Ascending aorta (tissue), 2 donors: ENCODE data around the gene LRP11. TPM values are rescaled to one million over a fixed set of nuclear protein-coding genes. Genes with fewer than 3 reads are reported as not detected.

ENCODE experiments used
- DNase-seq, 2 donors: peaks; one replicate each; pipeline ENCODE4 v3.0.0-alpha.2; 2019; ENCODE audit warnings: low spot score in 2 of 2
- H3K27ac ChIP-seq, 2 donors: fragments of 200-600 bp; sonication (generic); one replicate each; pipeline ENCODE4 v1.5.1; 2016 to 2017; ENCODE audit warnings: mild to moderate bottlenecking in 1 of 2
- H3K27me3 ChIP-seq: fragments of 200-600 bp; sonication (generic); one replicate; pipeline ENCODE4 v1.5.1; 2017
- H3K36me3 ChIP-seq, 2 donors: fragments of 200-600 bp; sonication (generic); one replicate each; pipeline ENCODE4 v1.5.1; 2016
- H3K4me1 ChIP-seq, 2 donors: fragments of 200-600 bp; sonication (generic); one replicate each; pipeline ENCODE4 v1.5.1; 2016 to 2017; ENCODE audit warnings: mild to moderate bottlenecking in 1 of 2
- H3K4me3 ChIP-seq, 2 donors: fragments of 200-600 bp; sonication (generic); one replicate each; pipeline ENCODE4 v1.5.1; 2016 to 2017; ENCODE audit warnings: mild to moderate bottlenecking in 1 of 2
- H3K9me3 ChIP-seq, 2 donors: fragments of 200-600 bp; sonication (generic); one replicate each; pipeline ENCODE4 v1.5.1; 2016
- intact Hi-C: fragments of 100-400 bp; cut with DNase I; formaldehyde crosslinking; loops from one replicate; pipeline ENCODE4 v1.15.1; 2023
- total RNA-seq: library from RNA; depleted of rRNA; stranded (reverse); fragments of >200 nt; gene quantifications from one replicate; pipeline ENCODE4 v1.1.0, GENCODE V29; 2016
- TF ChIP-seq, protein P1 (sequence below), 3 experiments: fragments of 200-600 bp in 2 of 3; fragments of 450-650 bp in 1 of 3; sonication (generic) in 2 of 3; IDR thresholded peaks; one replicate each; pipeline ENCODE4 v1.5.1; 2016 to 2019; ENCODE audit warnings: antibody characterized with exemption in 3 of 3, mild to moderate bottlenecking in 1 of 3, moderate library complexity in 1 of 3

The LRP11 gene
- total RNA-seq, 1 donor from 2014 or later, result 39.1 TPM

DNA sequence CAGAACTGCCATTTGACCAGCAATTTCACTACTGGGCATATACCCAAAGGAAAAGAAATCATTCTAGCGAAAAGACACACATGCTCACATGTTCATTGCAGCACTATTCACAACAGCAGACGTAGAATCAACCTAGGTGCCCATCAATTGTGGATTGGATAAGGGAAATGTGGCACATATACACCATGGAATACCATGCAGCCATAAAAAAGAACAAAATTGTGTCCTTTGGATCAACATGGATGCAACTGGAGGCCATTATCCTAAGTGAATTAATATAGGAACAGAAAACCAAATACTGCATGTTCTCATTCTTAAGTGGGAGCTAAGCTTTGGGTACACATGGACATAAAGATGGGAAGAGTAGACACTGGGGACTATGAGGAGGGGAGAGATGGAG is 17.7 kb upstream of the LRP11 start:
- Histone ChIP-seq H3K4me3 (no peak overlapping the region), H3K4me1 (peaks cover 0 to 3% of the 10 kb centered on the region in 2 donors), H3K9me3 (no peaks in the 10 kb centered on the region), H3K27me3 (no peaks in the 10 kb centered on the region), H3K27ac (no peak overlapping the region), H3K36me3 (no peaks in the 10 kb centered on the region)
- no peak for DNase-seq
- intact Hi-C loops, result no loop called here
- TF ChIP-seq, protein P1, sequence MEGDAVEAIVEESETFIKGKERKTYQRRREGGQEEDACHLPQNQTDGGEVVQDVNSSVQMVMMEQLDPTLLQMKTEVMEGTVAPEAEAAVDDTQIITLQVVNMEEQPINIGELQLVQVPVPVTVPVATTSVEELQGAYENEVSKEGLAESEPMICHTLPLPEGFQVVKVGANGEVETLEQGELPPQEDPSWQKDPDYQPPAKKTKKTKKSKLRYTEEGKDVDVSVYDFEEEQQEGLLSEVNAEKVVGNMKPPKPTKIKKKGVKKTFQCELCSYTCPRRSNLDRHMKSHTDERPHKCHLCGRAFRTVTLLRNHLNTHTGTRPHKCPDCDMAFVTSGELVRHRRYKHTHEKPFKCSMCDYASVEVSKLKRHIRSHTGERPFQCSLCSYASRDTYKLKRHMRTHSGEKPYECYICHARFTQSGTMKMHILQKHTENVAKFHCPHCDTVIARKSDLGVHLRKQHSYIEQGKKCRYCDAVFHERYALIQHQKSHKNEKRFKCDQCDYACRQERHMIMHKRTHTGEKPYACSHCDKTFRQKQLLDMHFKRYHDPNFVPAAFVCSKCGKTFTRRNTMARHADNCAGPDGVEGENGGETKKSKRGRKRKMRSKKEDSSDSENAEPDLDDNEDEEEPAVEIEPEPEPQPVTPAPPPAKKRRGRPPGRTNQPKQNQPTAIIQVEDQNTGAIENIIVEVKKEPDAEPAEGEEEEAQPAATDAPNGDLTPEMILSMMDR (IDR thresholded peaks at IDR 0.05), result no peak

DNA sequence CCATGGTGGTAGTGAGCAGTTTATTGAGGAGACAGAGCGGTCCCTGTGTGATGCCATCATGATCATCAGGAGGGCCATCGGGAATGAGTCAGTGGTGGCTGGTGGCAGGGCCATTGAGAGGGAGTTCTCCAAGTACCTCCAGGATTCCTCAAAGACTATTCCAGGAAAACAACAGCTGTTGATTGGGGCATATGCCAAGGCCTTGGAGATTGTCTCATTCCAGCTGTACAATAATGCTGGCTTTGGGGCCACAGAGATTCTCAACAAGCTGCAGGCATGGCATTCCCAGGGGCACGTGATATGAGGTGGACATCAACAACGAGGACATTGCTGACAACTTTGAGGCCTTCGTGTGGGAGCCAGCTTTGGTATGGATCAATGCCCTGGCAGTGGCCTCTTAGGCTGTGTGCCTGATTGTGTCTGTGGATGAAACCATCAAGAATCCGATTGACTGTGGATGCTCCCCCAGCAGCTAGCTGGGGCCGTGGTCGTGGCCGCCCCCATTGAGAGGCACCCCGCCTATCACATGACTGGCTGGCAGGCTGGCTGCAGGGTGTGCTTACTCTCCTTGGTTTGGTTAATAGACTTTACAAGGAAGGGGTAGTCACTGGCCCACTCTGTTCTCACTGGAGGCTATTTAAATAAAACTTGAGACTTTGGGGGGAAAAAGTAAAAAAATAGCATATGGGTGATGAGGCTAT is 17.1 kb upstream of the LRP11 start:
- H3K4me3 ChIP-seq, result no peak overlapping the region
- no peak for DNase-seq
- intact Hi-C loops, result no loop called here

DNA sequence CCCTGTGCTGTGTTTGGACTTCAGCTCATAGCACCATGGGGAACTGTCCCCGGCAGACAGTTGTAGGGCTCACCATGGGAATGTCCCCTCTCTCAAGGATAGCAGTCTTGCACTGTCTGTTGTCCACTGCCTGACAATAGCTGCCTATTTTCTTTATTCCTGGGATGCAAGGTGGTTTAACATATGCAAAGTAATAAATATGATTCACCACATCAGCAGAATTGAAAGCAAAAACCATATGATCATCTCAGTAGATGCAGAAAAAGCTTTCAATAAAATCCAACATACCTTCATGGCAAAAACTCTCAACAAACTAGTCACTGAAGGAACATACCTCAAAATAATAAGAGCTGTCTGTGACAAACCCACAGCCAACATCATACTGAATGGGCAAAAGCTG is 13.5 kb upstream of the LRP11 start:
- TF ChIP-seq, protein P1 (IDR thresholded peaks at IDR 0.05), result no peak
- no peak overlapping the region for H3K27ac ChIP-seq
- no peaks in the 10 kb centered on the region for H3K27me3 ChIP-seq
- no peaks in the 10 kb centered on the region for H3K36me3 ChIP-seq
- intact Hi-C loops, result no loop called here
- DNase-seq, result no peak
- H3K4me1 ChIP-seq, result no peaks in the 10 kb centered on the region
- no peaks in the 10 kb centered on the region for H3K9me3 ChIP-seq
- no peak overlapping the region for H3K4me3 ChIP-seq

More for the DNA sequence above, 17.1 kb upstream of the LRP11 start:
- Histone ChIP-seq H3K27ac (no peak overlapping the region), H3K9me3 (no peaks in the 10 kb centered on the region), H3K36me3 (no peaks in the 10 kb centered on the region), H3K4me1 (peaks cover 0 to 3% of the 10 kb centered on the region in 2 donors), H3K27me3 (no peaks in the 10 kb centered on the region)
- TF ChIP-seq, protein P1 (IDR thresholded peaks at IDR 0.05), result no peak

DNA sequence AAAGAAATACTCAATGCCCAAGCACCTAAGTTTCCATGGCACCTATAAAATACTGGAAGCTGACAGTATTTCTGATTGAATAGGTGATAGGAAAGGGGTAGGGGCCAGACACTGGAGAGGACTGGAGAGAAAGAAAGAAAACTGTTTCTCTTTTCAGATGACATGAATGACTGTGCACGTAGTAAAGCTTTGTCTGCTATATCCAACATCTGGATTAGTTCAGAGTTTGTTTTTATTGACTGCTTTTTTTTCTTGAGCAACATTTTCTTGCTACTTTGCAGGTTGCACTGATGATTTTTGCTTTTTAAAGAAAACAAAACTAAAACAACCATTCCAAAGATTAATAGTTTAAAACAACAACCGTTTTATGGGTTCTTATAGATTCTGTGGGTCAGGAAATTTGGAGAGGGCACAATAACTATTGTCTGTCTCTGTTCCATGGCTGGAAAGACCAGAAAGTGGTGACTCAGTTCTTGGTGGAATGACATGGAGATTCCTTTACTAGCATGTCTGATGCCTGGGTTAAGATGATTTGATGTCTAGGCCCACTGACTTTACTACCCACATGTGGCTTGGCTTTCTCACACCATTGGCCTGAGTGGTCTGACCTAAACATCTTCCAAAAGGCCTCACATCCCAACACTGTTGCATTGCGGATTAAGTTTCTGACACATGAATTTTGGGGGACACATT is 12.2 kb upstream of the LRP11 start:
- H3K9me3 ChIP-seq, result no peaks in the 10 kb centered on the region
- H3K36me3 ChIP-seq, result no peaks in the 10 kb centered on the region
- no peak overlapping the region for H3K27ac ChIP-seq
- no peak for DNase-seq
- no peak overlapping the region for H3K4me3 ChIP-seq
- TF ChIP-seq, protein P1 (IDR thresholded peaks at IDR 0.05), result no peak
- H3K4me1 ChIP-seq, result no peaks in the 10 kb centered on the region
- no peaks in the 10 kb centered on the region for H3K27me3 ChIP-seq
- intact Hi-C loops, result no loop called here

DNA sequence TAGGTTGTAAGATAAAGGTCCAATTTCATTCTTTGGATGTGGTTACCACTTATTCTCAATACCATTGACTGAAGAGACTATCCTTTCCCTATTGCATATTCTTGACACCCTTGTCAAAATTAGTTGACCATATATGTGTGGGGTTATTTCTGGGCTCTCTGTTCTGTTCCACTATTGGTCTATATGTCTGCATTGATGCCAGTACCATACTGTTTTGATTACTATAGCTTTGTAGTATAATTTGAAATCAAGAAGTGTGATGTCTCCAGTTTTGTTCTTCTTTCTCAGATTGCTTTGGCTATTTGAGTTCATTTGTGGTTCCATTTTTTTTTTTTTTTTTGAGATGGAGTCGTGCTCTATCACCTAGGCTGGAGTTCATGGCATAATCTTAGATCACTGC is 8.1 kb upstream of the LRP11 start:
- intact Hi-C loops, result no loop called here
- Histone ChIP-seq H3K4me1 (no peaks in the 10 kb centered on the region), H3K27ac (no peak overlapping the region), H3K27me3 (no peaks in the 10 kb centered on the region), H3K36me3 (no peaks in the 10 kb centered on the region), H3K4me3 (no peak overlapping the region), H3K9me3 (no peaks in the 10 kb centered on the region)
- TF ChIP-seq, protein P1 (IDR thresholded peaks at IDR 0.05), result no peak
- DNase-seq, result no peak
